ENCODE data around the gene PLBD1. TPM values are rescaled to one million over a fixed set of nuclear protein-coding genes. Genes with fewer than 3 reads are reported as not detected.

PLBD1 gene
- total RNA-seq, 2 donors from 2014 or later, result 17.9 to 32.5 TPM

- Histone ChIP-seq H3K4me3 (ENCODE audit: low read length) (no peak overlapping the region), H3K4me1 (ENCODE audit: control insufficient read depth, insufficient read depth, low read length) (peaks cover 6% of the 10 kb centered on the region), H3K9ac (ENCODE audit: extremely low read depth, low read length, poor library complexity, severe bottlenecking) (no peak overlapping the region), H3K27ac (ENCODE audit: low read depth, low read length) (no peak overlapping the region), H3K27me3 (ENCODE audit: control insufficient read depth, insufficient read depth, low read length, poor library complexity, severe bottlenecking) (no peaks in the 10 kb centered on the region), H3K9me3 (ENCODE audit: control insufficient read depth, low read length) (peaks cover 22% of the 10 kb centered on the region), H3K36me3 (ENCODE audit: control insufficient read depth, insufficient read depth, low read length) (peaks cover 83% of the 10 kb centered on the region)
- H3K4me1 Mint-ChIP-seq, result peaks cover 29% of the 10 kb centered on the region
- H3K36me3 Mint-ChIP-seq (ENCODE audit: low read depth), result peaks cover 83% of the 10 kb centered on the region
- no peak overlapping the region for H3K4me3 Mint-ChIP-seq
- H3K27me3 Mint-ChIP-seq (ENCODE audit: insufficient read depth), result no peaks in the 10 kb centered on the region
- TF ChIP-seq CTCF (conservative IDR thresholded peaks at IDR 0.05), result no peak
- DNase-seq, result no peak
- peaks cover 18% of the 10 kb centered on the region for H3K9me3 Mint-ChIP-seq
- WGBS, 2 experiments (ENCODE audit: insufficient coverage in 1 of 2, insufficient read length in 1 of 2), result 83 to 94% methylated on average over 1 of the region's 1 CpG
- no peak overlapping the region for H3K27ac Mint-ChIP-seq
Observed at GRCh38 chr12:14479004-14479403, 88.7 kb downstream of the PLBD1 start.

GRCh38 chr12:14473707-14474287 lies 93.9 kb downstream of the PLBD1 start:
- H3K27me3 Mint-ChIP-seq (ENCODE audit: insufficient read depth), result no peaks in the 10 kb centered on the region
- no peak overlapping the region for H3K27ac ChIP-seq (ENCODE audit: low read depth, low read length)
- peaks cover 85% of the 10 kb centered on the region for H3K36me3 ChIP-seq (ENCODE audit: control insufficient read depth, insufficient read depth, low read length)
- no peak overlapping the region for H3K27ac Mint-ChIP-seq
- no peak for TF ChIP-seq CTCF (conservative IDR thresholded peaks at IDR 0.05)
- peaks cover 87% of the 10 kb centered on the region for H3K36me3 Mint-ChIP-seq (ENCODE audit: low read depth)
- no peak for DNase-seq
- WGBS, 2 experiments (ENCODE audit: insufficient coverage in 1 of 2, insufficient read length in 1 of 2), result 96 to 100% methylated on average over 2 to 4 of the region's 4 CpGs
- peaks cover 52% of the 10 kb centered on the region for H3K9me3 Mint-ChIP-seq
- no peak overlapping the region for H3K4me3 Mint-ChIP-seq
- H3K9ac ChIP-seq (ENCODE audit: extremely low read depth, low read length, poor library complexity, severe bottlenecking), result no peak overlapping the region
- H3K4me1 Mint-ChIP-seq, result peaks cover 5% of the 10 kb centered on the region
- no peaks in the 10 kb centered on the region for H3K4me1 ChIP-seq (ENCODE audit: control insufficient read depth, insufficient read depth, low read length)
- peaks cover 67% of the 10 kb centered on the region for H3K9me3 ChIP-seq (ENCODE audit: control insufficient read depth, low read length)
- peak overlapping the region; percentile 56 for H3K4me3 ChIP-seq (ENCODE audit: low read length)
- H3K27me3 ChIP-seq (ENCODE audit: control insufficient read depth, insufficient read depth, low read length, poor library complexity, severe bottlenecking), result no peaks in the 10 kb centered on the region

GRCh38 chr12:14471497-14471896 lies 96.2 kb downstream of the PLBD1 start:
- WGBS, 2 experiments (ENCODE audit: insufficient coverage in 1 of 2, insufficient read length in 1 of 2), result 100% methylated on average over 1 of the region's 1 CpG; no CpG with 5 or more reads in 1 of the 2 experiments
- Mint-ChIP-seq H3K4me1 (no peaks in the 10 kb centered on the region), H3K27me3 (ENCODE audit: insufficient read depth) (no peaks in the 10 kb centered on the region), H3K4me3 (no peak overlapping the region), H3K27ac (no peak overlapping the region), H3K9me3 (peaks cover 53% of the 10 kb centered on the region), H3K36me3 (ENCODE audit: low read depth) (peaks cover 90% of the 10 kb centered on the region)
- no peak for TF ChIP-seq CTCF (conservative IDR thresholded peaks at IDR 0.05)
- H3K27me3 ChIP-seq (ENCODE audit: control insufficient read depth, insufficient read depth, low read length, poor library complexity, severe bottlenecking), result no peaks in the 10 kb centered on the region
- no peak overlapping the region for H3K27ac ChIP-seq (ENCODE audit: low read depth, low read length)
- H3K9me3 ChIP-seq (ENCODE audit: control insufficient read depth, low read length), result peaks cover 67% of the 10 kb centered on the region
- H3K36me3 ChIP-seq (ENCODE audit: control insufficient read depth, insufficient read depth, low read length), result peaks cover 88% of the 10 kb centered on the region
- no peak overlapping the region for H3K9ac ChIP-seq (ENCODE audit: extremely low read depth, low read length, poor library complexity, severe bottlenecking)
- no peaks in the 10 kb centered on the region for H3K4me1 ChIP-seq (ENCODE audit: control insufficient read depth, insufficient read depth, low read length)
- peak overlapping the region; percentile 5 for H3K4me3 ChIP-seq (ENCODE audit: low read length)
- DNase-seq, result no peak
